SK-N-MC (cell line): ENCODE data around the gene FRMD4A.

Experiments used
- EZH2 ChIP-seq: fragments of 200-600 bp; sonication (generic); IDR thresholded peaks from one replicate; pipeline ENCODE4 v1.6.1; 2017; ENCODE audit warnings: antibody characterized with exemption
- FOXP2 ChIP-seq: optimal IDR thresholded peaks from 2 replicates; pipeline ENCODE3; 2011; ENCODE audit warnings: mild to moderate bottlenecking, moderate library complexity; ENCODE audit not compliant: insufficient read depth; ENCODE audit errors: extremely low read length, control extremely low read depth
- POLR2AphosphoS5 ChIP-seq: IDR thresholded peaks from 2 replicates; pipeline ENCODE4 v1.6.1; 2012; ENCODE audit warnings: mild to moderate bottlenecking, low read depth, low read length, borderline replicate concordance

DNA sequence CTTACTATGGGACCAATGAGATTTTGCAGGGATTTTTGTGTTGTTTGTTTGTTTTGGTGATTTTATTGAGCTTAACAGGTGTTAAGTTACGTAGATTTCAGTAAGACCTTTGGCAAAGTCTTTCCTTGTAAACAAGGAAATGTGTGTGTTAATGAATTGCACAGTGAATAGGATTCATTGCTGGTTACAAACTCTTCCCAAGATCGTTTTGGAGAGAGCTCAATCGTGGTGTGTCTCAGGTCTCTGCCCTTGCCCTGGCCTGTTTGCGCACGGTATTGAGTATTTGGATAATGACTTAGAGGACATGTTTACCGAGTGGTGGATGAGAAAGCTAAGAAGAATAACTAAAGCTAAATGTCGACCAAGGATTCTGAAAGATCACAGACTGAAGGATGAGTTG lies 702.1 kb downstream of the FRMD4A start:
- TF ChIP-seq POLR2AphosphoS5 (no peak), EZH2 (no peak), FOXP2 (no peak)
